Mesendoderm (in vitro differentiated cells): Measurements from ENCODE around the gene SYDE1.

Source experiments
- DNase-seq: peaks from one replicate; pipeline ENCODE4 v3.0.0; 2013
- H2AK5ac ChIP-seq: 2 replicates; pipeline ENCODE4 v1.6.1; 2013; ENCODE audit warnings: low read length, inconsistent platforms
- H2BK120ac ChIP-seq: 2 replicates; pipeline ENCODE4 v1.6.1; 2013; ENCODE audit warnings: low read depth, mild to moderate bottlenecking, low read length, moderate library complexity, mixed read lengths
- H2BK15ac ChIP-seq: replicated peaks from 2 replicates; pipeline ENCODE4 v1.6.1; 2013; ENCODE audit warnings: low read depth, mild to moderate bottlenecking, moderate library complexity
- H2BK5ac ChIP-seq: 2 replicates; pipeline ENCODE4 v1.6.1; 2013; ENCODE audit warnings: low read length, inconsistent platforms
- H3K18ac ChIP-seq: 2 replicates; pipeline ENCODE4 v1.6.1; 2013; ENCODE audit warnings: mild to moderate bottlenecking, low read length, mixed read lengths
- H3K23ac ChIP-seq: one replicate; pipeline ENCODE4 v1.6.1; 2013; ENCODE audit warnings: low read length
- H3K27ac ChIP-seq: 2 replicates; pipeline ENCODE4 v1.5.1; 2013; ENCODE audit warnings: low read depth, mild to moderate bottlenecking, inconsistent platforms, low read length, moderate library complexity
- H3K27me3 ChIP-seq: 2 replicates; pipeline ENCODE4 v1.6.1; 2013; ENCODE audit warnings: low read length, control low read depth, mild to moderate bottlenecking, inconsistent platforms; ENCODE audit not compliant: insufficient read depth, poor library complexity
- H3K36me3 ChIP-seq: 2 replicates; pipeline ENCODE4 v1.6.1; 2013; ENCODE audit warnings: low read length, inconsistent platforms; ENCODE audit not compliant: control insufficient read depth, insufficient read depth
- H3K4ac ChIP-seq: one replicate; pipeline ENCODE4 v1.6.1; 2013; ENCODE audit warnings: low read depth, mild to moderate bottlenecking, low read length, moderate library complexity
- H3K4me1 ChIP-seq: 2 replicates; pipeline ENCODE4 v1.6.1; 2013; ENCODE audit warnings: low read depth, low read length, inconsistent platforms; ENCODE audit not compliant: control insufficient read depth
- H3K4me2 ChIP-seq: 2 replicates; pipeline ENCODE4 v1.6.1; 2013; ENCODE audit warnings: low read length
- H3K4me3 ChIP-seq: 2 replicates; pipeline ENCODE4 v1.5.1; 2013; ENCODE audit warnings: mild to moderate bottlenecking, low read length
- H3K56ac ChIP-seq: one replicate; pipeline ENCODE4 v1.6.1; 2013; ENCODE audit warnings: low read length
- H3K79me1 ChIP-seq: 2 replicates; pipeline ENCODE4 v1.6.1; 2013; ENCODE audit warnings: low read length, inconsistent platforms
- H3K79me2 ChIP-seq: 2 replicates; pipeline ENCODE4 v1.6.1; 2013; ENCODE audit warnings: mild to moderate bottlenecking, low read length; ENCODE audit not compliant: control insufficient read depth, insufficient read depth
- H3K9ac ChIP-seq: 2 replicates; pipeline ENCODE4 v1.6.1; 2013; ENCODE audit warnings: low read length, inconsistent platforms
- H4K5ac ChIP-seq: one replicate; pipeline ENCODE4 v1.6.1; 2013; ENCODE audit warnings: low read length
- H4K8ac ChIP-seq: one replicate; pipeline ENCODE4 v1.6.1; 2013; ENCODE audit warnings: low read depth, mild to moderate bottlenecking, control low read depth, low read length, moderate library complexity
- WGBS: extraction: QIAGEN DNeasy Blood & Tissue Kit; methylation state at CpG from one replicate; pipeline ENCODE4 v1.1.7; 2013; ENCODE audit warnings: low lambda C conversion rate, missing lambda C conversion rate; ENCODE audit not compliant: insufficient coverage; ENCODE audit errors: extremely low coverage; 5-methylcytosine and 5-hydroxymethylcytosine counted together

SYDE1 gene

GRCh38 chr19:15138427-15138826 is 31.2 kb downstream of the SYDE1 start:
- Histone ChIP-seq H3K4ac (no peak overlapping the region), H3K4me2 (no peak overlapping the region), H4K8ac (no peak overlapping the region), H3K18ac (no peak overlapping the region), H3K56ac (no peak overlapping the region), H3K4me3 (no peak overlapping the region), H3K4me1 (no peaks in the 10 kb centered on the region), H2AK5ac (no peak overlapping the region), H3K79me2 (no peaks in the 10 kb centered on the region), H2BK5ac (no peak overlapping the region), H3K36me3 (no peaks in the 10 kb centered on the region), H3K9ac (no peak overlapping the region), H2BK15ac (no peak overlapping the region), H3K27ac (no peak overlapping the region), H3K23ac (no peak overlapping the region), H4K5ac (no peak overlapping the region), H2BK120ac (no peak overlapping the region), H3K79me1 (no peaks in the 10 kb centered on the region), H3K27me3 (no peaks in the 10 kb centered on the region)
- no peak for DNase-seq
- WGBS, result no CpG with 5 or more reads among the region's 1 CpG

- H2AK5ac ChIP-seq, result no peak overlapping the region
- no peak overlapping the region for H3K4ac ChIP-seq
- no peak overlapping the region for H2BK120ac ChIP-seq
- H3K79me2 ChIP-seq, result no peaks in the 10 kb centered on the region
- no peak overlapping the region for H3K4me2 ChIP-seq
- no peaks in the 10 kb centered on the region for H3K79me1 ChIP-seq
- H3K18ac ChIP-seq, result no peak overlapping the region
- no peaks in the 10 kb centered on the region for H3K27me3 ChIP-seq
- H3K56ac ChIP-seq, result no peak overlapping the region
- no peak overlapping the region for H3K4me3 ChIP-seq
- no peak overlapping the region for H2BK15ac ChIP-seq
- no peak overlapping the region for H4K8ac ChIP-seq
- no peak overlapping the region for H3K9ac ChIP-seq
- no peaks in the 10 kb centered on the region for H3K4me1 ChIP-seq
- no peak overlapping the region for H2BK5ac ChIP-seq
- WGBS, result no CpG with 5 or more reads among the region's 25 CpGs
- DNase-seq, result no peak
- H3K23ac ChIP-seq, result no peak overlapping the region
- no peak overlapping the region for H4K5ac ChIP-seq
- no peak overlapping the region for H3K27ac ChIP-seq
- H3K36me3 ChIP-seq, result no peaks in the 10 kb centered on the region
Observed at GRCh38 chr19:15141143-15141542, 33.9 kb downstream of the SYDE1 start.

- Histone ChIP-seq H3K27me3 (no peaks in the 10 kb centered on the region), H2BK5ac (no peak overlapping the region), H3K79me2 (no peaks in the 10 kb centered on the region), H2BK15ac (no peak overlapping the region), H4K8ac (no peak overlapping the region), H3K4me2 (no peak overlapping the region), H4K5ac (no peak overlapping the region), H2BK120ac (no peak overlapping the region), H3K4me1 (no peaks in the 10 kb centered on the region), H2AK5ac (no peak overlapping the region), H3K36me3 (no peaks in the 10 kb centered on the region), H3K23ac (no peak overlapping the region), H3K9ac (no peak overlapping the region), H3K79me1 (no peaks in the 10 kb centered on the region), H3K4ac (no peak overlapping the region), H3K4me3 (no peak overlapping the region), H3K18ac (no peak overlapping the region), H3K27ac (no peak overlapping the region), H3K56ac (no peak overlapping the region)
- DNase-seq, result no peak
- WGBS, result no CpG with 5 or more reads among the region's 5 CpGs
Observed at GRCh38 chr19:15142313-15142712, 35.1 kb downstream of the SYDE1 start.

- Histone ChIP-seq H3K4me1 (no peaks in the 10 kb centered on the region), H2BK5ac (no peak overlapping the region), H3K36me3 (no peaks in the 10 kb centered on the region), H2AK5ac (no peak overlapping the region), H3K79me1 (no peaks in the 10 kb centered on the region), H3K4me2 (no peak overlapping the region), H4K8ac (no peak overlapping the region), H3K4me3 (no peak overlapping the region), H4K5ac (no peak overlapping the region), H2BK15ac (no peak overlapping the region), H3K79me2 (no peaks in the 10 kb centered on the region), H3K9ac (no peak overlapping the region), H3K18ac (no peak overlapping the region), H3K4ac (no peak overlapping the region), H3K27me3 (no peaks in the 10 kb centered on the region), H2BK120ac (no peak overlapping the region), H3K23ac (no peak overlapping the region), H3K56ac (no peak overlapping the region), H3K27ac (no peak overlapping the region)
- DNase-seq, result no peak
- WGBS, result no CpG with 5 or more reads among the region's 1 CpG
Observed at GRCh38 chr19:15144046-15144646, 36.9 kb downstream of the SYDE1 start.

- Histone ChIP-seq H2BK120ac (no peak overlapping the region), H3K79me1 (no peaks in the 10 kb centered on the region), H3K4ac (no peak overlapping the region), H4K5ac (no peak overlapping the region), H3K56ac (no peak overlapping the region), H3K23ac (no peak overlapping the region), H3K4me3 (no peak overlapping the region), H4K8ac (no peak overlapping the region), H3K36me3 (no peaks in the 10 kb centered on the region), H3K79me2 (no peaks in the 10 kb centered on the region), H2AK5ac (no peak overlapping the region), H3K27ac (no peak overlapping the region), H3K18ac (no peak overlapping the region), H3K4me1 (no peaks in the 10 kb centered on the region), H3K27me3 (no peaks in the 10 kb centered on the region), H2BK15ac (no peak overlapping the region), H3K9ac (no peak overlapping the region), H2BK5ac (no peak overlapping the region), H3K4me2 (no peak overlapping the region)
- WGBS, result no CpG with 5 or more reads among the region's 1 CpG
- no peak for DNase-seq
Observed at GRCh38 chr19:15147090-15147489, 39.9 kb downstream of the SYDE1 start.

GRCh38 chr19:15149737-15150136 is 42.5 kb downstream of the SYDE1 start:
- Histone ChIP-seq H3K27me3 (no peaks in the 10 kb centered on the region), H3K27ac (no peak overlapping the region), H3K4ac (no peak overlapping the region), H3K18ac (no peak overlapping the region), H3K79me1 (no peaks in the 10 kb centered on the region), H3K4me2 (no peak overlapping the region), H3K9ac (no peak overlapping the region), H3K23ac (no peak overlapping the region), H2BK120ac (no peak overlapping the region), H3K4me1 (no peaks in the 10 kb centered on the region), H3K4me3 (no peak overlapping the region), H4K8ac (no peak overlapping the region), H3K56ac (no peak overlapping the region), H4K5ac (no peak overlapping the region), H2BK15ac (no peak overlapping the region), H3K36me3 (no peaks in the 10 kb centered on the region), H2BK5ac (no peak overlapping the region), H3K79me2 (no peaks in the 10 kb centered on the region), H2AK5ac (no peak overlapping the region)
- WGBS, result no CpG with 5 or more reads among the region's 5 CpGs
- no peak for DNase-seq
